ENCODE data around the gene LY9. TPM values are rescaled to one million over a fixed set of nuclear protein-coding genes. Genes with fewer than 3 reads are reported as not detected.

Gene LY9
- total RNA-seq, 4 donors from 2014 or later, result 0.22 to 3.0 (median 1.9) TPM; not detected in 1

DNA sequence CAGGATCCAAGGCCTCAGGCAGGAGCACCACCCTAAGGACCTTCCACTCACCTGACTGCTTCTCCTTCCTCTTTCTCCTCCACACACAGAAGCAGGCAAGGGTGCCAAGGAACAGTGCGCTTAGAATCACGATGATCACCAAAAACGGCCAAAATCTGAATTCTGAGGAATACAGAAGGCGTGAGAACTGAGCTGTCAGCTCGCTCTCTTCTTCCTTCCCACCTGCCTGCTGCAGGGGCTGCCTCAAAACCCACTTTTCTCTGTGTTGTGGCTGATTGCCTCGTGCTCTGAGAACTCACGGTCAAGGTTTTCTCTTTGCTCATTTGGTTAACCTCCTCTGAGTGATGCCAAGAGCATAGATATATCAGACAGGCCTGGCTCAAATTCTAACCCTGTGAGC, 42.9 kb downstream of the LY9 start:
- Histone ChIP-seq H3K27ac (peak overlapping the region in 1 of 4 donors; percentile 78), H3K9me3 (no peaks in the 10 kb centered on the region), H3K4me3 (no peak overlapping the region), H3K27me3 (no peaks in the 10 kb centered on the region), H3K4me1 (peaks cover 0 to 27% (median 20%) of the 10 kb centered on the region in 4 donors), H3K36me3 (no peaks in the 10 kb centered on the region)
- TF ChIP-seq EP300 (IDR thresholded peaks at IDR 0.05) (no peak), POLR2A (IDR thresholded peaks at IDR 0.05) (no peak)
- TF ChIP-seq, protein P1, sequence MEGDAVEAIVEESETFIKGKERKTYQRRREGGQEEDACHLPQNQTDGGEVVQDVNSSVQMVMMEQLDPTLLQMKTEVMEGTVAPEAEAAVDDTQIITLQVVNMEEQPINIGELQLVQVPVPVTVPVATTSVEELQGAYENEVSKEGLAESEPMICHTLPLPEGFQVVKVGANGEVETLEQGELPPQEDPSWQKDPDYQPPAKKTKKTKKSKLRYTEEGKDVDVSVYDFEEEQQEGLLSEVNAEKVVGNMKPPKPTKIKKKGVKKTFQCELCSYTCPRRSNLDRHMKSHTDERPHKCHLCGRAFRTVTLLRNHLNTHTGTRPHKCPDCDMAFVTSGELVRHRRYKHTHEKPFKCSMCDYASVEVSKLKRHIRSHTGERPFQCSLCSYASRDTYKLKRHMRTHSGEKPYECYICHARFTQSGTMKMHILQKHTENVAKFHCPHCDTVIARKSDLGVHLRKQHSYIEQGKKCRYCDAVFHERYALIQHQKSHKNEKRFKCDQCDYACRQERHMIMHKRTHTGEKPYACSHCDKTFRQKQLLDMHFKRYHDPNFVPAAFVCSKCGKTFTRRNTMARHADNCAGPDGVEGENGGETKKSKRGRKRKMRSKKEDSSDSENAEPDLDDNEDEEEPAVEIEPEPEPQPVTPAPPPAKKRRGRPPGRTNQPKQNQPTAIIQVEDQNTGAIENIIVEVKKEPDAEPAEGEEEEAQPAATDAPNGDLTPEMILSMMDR (IDR thresholded peaks at IDR 0.05), result no peak
- WGBS, 2 donors, result 76 to 81% methylated on average over 7 of the region's 7 CpGs
- no peak for DNase-seq (ENCODE audit: low spot score in 2 of 2)

DNA sequence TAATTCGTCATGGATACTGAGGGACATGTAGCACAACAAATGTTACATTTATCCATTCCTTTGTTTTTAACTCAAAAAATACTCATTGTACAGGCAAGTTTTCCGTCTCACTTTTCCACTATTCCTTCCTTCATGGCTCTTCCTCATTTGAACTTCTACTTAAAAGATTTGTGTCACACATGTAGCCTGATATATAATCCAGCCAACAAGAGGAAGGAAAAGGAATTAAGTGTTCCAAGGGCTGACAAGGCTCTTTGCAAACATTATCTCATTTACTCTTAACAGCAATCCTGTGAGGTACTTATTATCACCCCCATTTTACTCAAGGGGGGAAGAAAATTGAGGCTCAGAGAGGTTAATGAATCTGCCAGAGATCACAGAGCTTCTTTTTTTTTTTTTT, 43.8 kb downstream of the LY9 start:
- WGBS, 2 donors, result 79 to 84% methylated on average over 2 of the region's 2 CpGs
- Histone ChIP-seq H3K27me3 (no peaks in the 10 kb centered on the region), H3K36me3 (no peaks in the 10 kb centered on the region), H3K9me3 (no peaks in the 10 kb centered on the region), H3K27ac (no peak overlapping the region), H3K4me1 (peaks cover 0 to 27% (median 20%) of the 10 kb centered on the region in 4 donors), H3K4me3 (no peak overlapping the region)
- TF ChIP-seq EP300 (IDR thresholded peaks at IDR 0.05), result no peak
- TF ChIP-seq POLR2A (IDR thresholded peaks at IDR 0.05), result no peak
- TF ChIP-seq, protein P1 (IDR thresholded peaks at IDR 0.05), result no peak
- DNase-seq (ENCODE audit: low spot score in 2 of 2), result no peak

DNA sequence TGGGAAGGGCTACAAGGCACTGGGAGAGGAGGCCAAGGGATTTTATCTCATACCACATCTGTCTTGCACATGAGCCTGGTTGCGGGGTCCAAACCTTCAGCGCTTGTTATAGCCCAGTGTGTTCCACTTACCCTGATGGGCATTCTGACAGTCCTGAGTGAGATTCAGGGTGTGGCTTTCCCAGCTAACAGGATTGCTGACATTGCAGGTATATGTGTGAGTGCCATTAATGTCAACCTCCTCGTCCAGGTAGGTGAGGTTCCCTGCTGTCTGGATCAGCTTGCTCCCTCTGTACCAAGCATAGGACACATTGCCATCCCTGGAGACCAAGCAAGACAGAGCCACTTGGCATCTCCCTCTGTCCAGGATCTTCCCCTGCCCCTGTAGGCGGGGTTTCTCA, 45.1 kb downstream of the LY9 start:
- no peaks in the 10 kb centered on the region for H3K9me3 ChIP-seq
- no peak overlapping the region for H3K27ac ChIP-seq
- WGBS, 2 donors, result 86 to 96% methylated on average over 4 of the region's 4 CpGs
- TF ChIP-seq, protein P1 (IDR thresholded peaks at IDR 0.05), result no peak
- TF ChIP-seq POLR2A (IDR thresholded peaks at IDR 0.05) (no peak), EP300 (IDR thresholded peaks at IDR 0.05) (no peak)
- no peak for DNase-seq (ENCODE audit: low spot score in 2 of 2)
- no peaks in the 10 kb centered on the region for H3K36me3 ChIP-seq
- no peak overlapping the region for H3K4me3 ChIP-seq
- H3K27me3 ChIP-seq, result no peaks in the 10 kb centered on the region
- H3K4me1 ChIP-seq, result peaks cover 0 to 27% (median 20%) of the 10 kb centered on the region in 4 donors

DNA sequence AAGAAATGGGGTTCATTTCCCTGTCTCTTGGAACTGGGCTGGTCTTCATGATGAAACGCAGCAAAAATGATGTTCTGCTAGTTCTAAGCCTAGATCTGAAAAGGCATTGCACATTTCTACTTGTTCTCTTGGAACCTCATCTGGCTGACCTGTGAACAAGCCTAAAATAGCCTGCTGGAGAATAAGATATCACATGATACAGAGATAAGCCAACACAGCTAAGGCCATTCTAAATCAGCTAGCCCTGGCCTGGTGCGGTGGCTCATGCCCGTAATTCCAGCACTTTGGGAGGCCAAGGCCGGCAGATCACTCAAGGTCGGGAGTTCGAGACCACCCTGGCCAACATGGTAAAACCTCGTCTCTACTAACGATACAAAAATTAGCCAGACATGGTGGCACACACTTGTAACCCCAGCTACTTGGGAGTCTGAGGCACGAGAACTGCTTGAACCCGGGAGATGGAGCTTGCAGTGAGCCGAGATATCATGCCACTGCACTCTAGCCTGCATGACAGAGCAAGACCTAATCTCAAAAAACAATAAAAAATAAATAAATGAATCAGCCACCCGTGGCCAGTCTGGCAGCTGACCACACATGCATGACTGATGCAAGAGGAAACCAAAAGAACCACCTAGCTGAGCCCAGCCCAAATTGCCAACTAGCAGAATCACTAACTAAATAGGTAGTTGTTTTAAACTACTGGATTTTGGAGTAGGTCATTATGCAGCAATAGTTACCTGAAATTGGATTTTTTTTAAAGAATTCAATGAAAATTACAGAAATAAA, 48.7 kb downstream of the LY9 start:
- no peak for DNase-seq (ENCODE audit: low spot score in 2 of 2)
- Histone ChIP-seq H3K36me3 (no peaks in the 10 kb centered on the region), H3K27me3 (no peaks in the 10 kb centered on the region), H3K27ac (no peak overlapping the region), H3K9me3 (no peaks in the 10 kb centered on the region), H3K4me3 (no peak overlapping the region), H3K4me1 (no peaks in the 10 kb centered on the region)
- no peak for TF ChIP-seq EP300 (IDR thresholded peaks at IDR 0.05)
- TF ChIP-seq POLR2A (IDR thresholded peaks at IDR 0.05), result no peak
- TF ChIP-seq, protein P1 (IDR thresholded peaks at IDR 0.05), result no peak
- WGBS, 2 donors, result 89 to 93% methylated on average over 12 of the region's 12 CpGs

DNA sequence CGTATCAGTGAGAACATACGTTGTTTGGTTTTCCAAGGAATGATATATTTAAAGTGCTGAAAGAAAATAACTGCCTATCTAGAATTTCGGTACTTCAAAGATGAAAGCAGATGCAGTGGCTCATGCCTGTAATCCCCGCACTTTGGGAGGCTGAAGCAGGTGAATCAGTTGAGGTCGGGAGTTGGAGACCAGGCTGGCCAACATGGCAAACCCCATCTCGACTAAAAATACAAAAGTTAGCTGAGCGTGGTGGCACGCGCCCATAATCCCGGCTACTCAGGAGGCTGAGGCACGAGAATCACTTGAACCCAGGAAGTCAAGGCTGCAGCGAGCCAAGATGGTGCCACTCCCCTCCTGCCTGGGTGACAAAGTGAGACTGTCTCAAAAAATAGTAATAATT, 50.3 kb downstream of the LY9 start:
- Histone ChIP-seq H3K4me1 (no peaks in the 10 kb centered on the region), H3K4me3 (no peak overlapping the region), H3K9me3 (no peaks in the 10 kb centered on the region), H3K27ac (no peak overlapping the region), H3K36me3 (no peaks in the 10 kb centered on the region), H3K27me3 (no peaks in the 10 kb centered on the region)
- TF ChIP-seq POLR2A (IDR thresholded peaks at IDR 0.05) (no peak), EP300 (IDR thresholded peaks at IDR 0.05) (no peak)
- TF ChIP-seq, protein P1 (IDR thresholded peaks at IDR 0.05), result no peak
- WGBS, 2 donors, result 82 to 90% methylated on average over 12 of the region's 12 CpGs
- no peak for DNase-seq (ENCODE audit: low spot score in 2 of 2)

Measured in tibial nerve (tissue), 4 donors.